ENCODE results near the gene C12orf76. TPM values are rescaled to one million over a fixed set of nuclear protein-coding genes. Genes with fewer than 3 reads are reported as not detected.
A peak's percentile ranks its signal among the peaks of the same experiment; 100 is the strongest.

The C12orf76 gene
- total and polyA plus RNA-seq, 2 of the 13 experiments (the other 11 are each of a cell fraction or from before 2014, with no cell fraction given), result 15.8 to 38.4 TPM

GRCh38 chr12:109998904-109999648, 49.2 kb downstream of the C12orf76 start, which contains the start of gene ANKRD13A (continued):
- TF ChIP-seq ZBTB40 (IDR thresholded peaks at IDR 0.05) (no peak), ZBTB40 (CRISPR knock-in tag; IDR thresholded peaks at IDR 0.05) (no peak; the same call in 1 of the 2 replicates), ZFAT (CRISPR knock-in tag; conservative IDR thresholded peaks at IDR 0.05) (0 out of 2 replicates have a peak, but pooled peaks have one; percentile 68), ZNF451 (CRISPR knock-in tag; IDR thresholded peaks at IDR 0.05) (peak; percentile 70; the same call in 1 of the 2 replicates), GATA4 (IDR thresholded peaks at IDR 0.05; ENCODE audit: borderline replicate concordance, low read depth) (peak; percentile 53; the same call in 1 of the 2 replicates), THAP7 (CRISPR knock-in tag; IDR thresholded peaks at IDR 0.05) (0 out of 2 replicates have a peak, but pooled peaks have one; percentile 47), PHF21A (CRISPR knock-in tag; IDR thresholded peaks at IDR 0.05) (peak; percentile 80; the same call in 1 of the 2 replicates), MAFG (CRISPR knock-in tag; IDR thresholded peaks at IDR 0.05) (no peak)

Measured in HepG2 (cell line).